NB4 (cell line): Measurements from ENCODE around the gene CD244.

Experiments used
- CTCF ChIP-seq: IDR thresholded peaks from one replicate; pipeline ENCODE4 v1.5.1; 2012; ENCODE audit warnings: low read depth, low read length
- MAX ChIP-seq: IDR thresholded peaks from 2 replicates; pipeline ENCODE4 v1.6.1; 2011; ENCODE audit warnings: low read depth, low read length
- MYC ChIP-seq: IDR thresholded peaks from 2 replicates; pipeline ENCODE4 v1.6.1; 2011; ENCODE audit warnings: low read depth, low read length
- POLR2A ChIP-seq: IDR thresholded peaks from 2 replicates; pipeline ENCODE4 v1.6.1; 2011; ENCODE audit warnings: mild to moderate bottlenecking; ENCODE audit not compliant: insufficient read length; ENCODE audit errors: extremely low read depth

DNA sequence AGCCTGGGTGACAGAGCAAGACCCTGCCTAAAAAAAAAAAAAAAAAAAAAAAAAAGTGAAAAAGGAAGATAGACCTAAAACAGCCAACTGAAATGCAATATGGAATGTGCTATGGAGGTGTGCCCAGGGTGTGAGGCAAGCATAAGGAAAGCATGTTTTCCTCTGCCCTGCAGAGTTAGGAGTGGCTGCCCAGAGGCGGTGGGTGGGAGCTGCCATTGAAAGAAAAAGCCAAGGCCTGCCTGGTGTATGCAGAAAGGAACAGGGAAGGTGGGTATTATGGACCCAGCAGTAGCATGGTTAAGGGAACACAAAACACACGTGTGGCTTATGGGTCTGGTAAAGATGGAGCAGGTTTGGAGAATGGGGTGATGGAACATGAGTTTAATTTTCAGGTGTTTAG, 8.9 kb downstream of the CD244 start:
- no peak for TF ChIP-seq POLR2A
- TF ChIP-seq CTCF: no peak
- TF ChIP-seq MYC: no peak
- no peak for TF ChIP-seq MAX
